A673 (cell line): ENCODE measurements around the gene MIER2. TPM values are rescaled to one million over a fixed set of nuclear protein-coding genes. Genes with fewer than 3 reads are reported as not detected.

Experiments
- BruUV-seq: library from RNA; stranded (reverse); fragments of 400-500 nt; replicated peaks from 2 replicates; lab custom pipeline; 2021; lab: Mats Ljungman, UMichigan
- CTCF ChIA-PET: fragments of 300-600 bp; sonication (Branson Sonifier 250); formaldehyde crosslinking; loops from one replicate; lab custom pipeline; 2022; ENCODE audit warnings: antibody characterized with exemption; lab: Charles Lee
- POLR2A ChIA-PET: fragments of 300-600 bp; sonication (Branson Sonifier 250); formaldehyde crosslinking; loops from one replicate; lab custom pipeline; 2022; ENCODE audit warnings: antibody characterized with exemption; ENCODE audit not compliant: low non-redundant PET; lab: Charles Lee
- DNase-seq: peaks from one replicate; pipeline ENCODE4 v3.0.0-alpha.2; 2015; ENCODE audit warnings: low spot score
- H3K27ac ChIP-seq: fragments of 200-600 bp; sonication (generic); 2 replicates; pipeline ENCODE4 v1.5.1; 2016; ENCODE audit warnings: mixed run types, low read depth, mild to moderate bottlenecking, mixed read lengths, antibody characterized with exemption, low read length; ENCODE audit not compliant: poor library complexity, severe bottlenecking
- H3K27me3 ChIP-seq: fragments of 200-600 bp; sonication (generic); replicated peaks from 2 replicates; pipeline ENCODE4 v1.6.1; 2017; ENCODE audit warnings: mixed run types, low read depth, mild to moderate bottlenecking, mixed read lengths, antibody characterized with exemption, low read length; ENCODE audit not compliant: insufficient read depth, poor library complexity
- H3K36me3 ChIP-seq: fragments of 200-600 bp; sonication (generic); 2 replicates; pipeline ENCODE4 v1.6.1; 2016; ENCODE audit warnings: mixed run types, mild to moderate bottlenecking, mixed read lengths, antibody characterized with exemption, low read length; ENCODE audit not compliant: insufficient read depth, poor library complexity, severe bottlenecking
- H3K4me1 ChIP-seq: fragments of 200-600 bp; sonication (generic); 2 replicates; pipeline ENCODE4 v1.6.1; 2017; ENCODE audit warnings: mixed run types, mild to moderate bottlenecking, mixed read lengths, antibody characterized with exemption, low read length; ENCODE audit not compliant: insufficient read depth, poor library complexity, severe bottlenecking
- H3K4me3 ChIP-seq: fragments of 200-600 bp; sonication (generic); 2 replicates; pipeline ENCODE4 v1.5.1; 2016; ENCODE audit warnings: low read depth, mixed run types, mild to moderate bottlenecking, mixed read lengths, low read length; ENCODE audit not compliant: poor library complexity, severe bottlenecking
- H3K9me3 ChIP-seq: fragments of 200-600 bp; sonication (generic); 2 replicates; pipeline ENCODE4 v1.6.1; 2016; ENCODE audit warnings: mixed run types, low read depth, mild to moderate bottlenecking, mixed read lengths, antibody characterized with exemption, low read length; ENCODE audit not compliant: poor library complexity, severe bottlenecking
- EZH2 ChIP-seq: fragments of 200-600 bp; sonication (generic); IDR thresholded peaks from 2 replicates; pipeline ENCODE4 v1.6.1; 2017; ENCODE audit warnings: borderline replicate concordance, low read depth, mild to moderate bottlenecking, mixed read lengths, antibody characterized with exemption, low read length; ENCODE audit not compliant: poor library complexity, severe bottlenecking
- intact Hi-C: fragments of 100-400 bp; cut with micrococcal nuclease; formaldehyde crosslinking; loops from one replicate; pipeline ENCODE4 v1.10.0; 2022; ENCODE audit not compliant: unreplicated experiment
- total RNA-seq: library from RNA; stranded (reverse); gene quantifications from 2 replicates; pipeline ENCODE4 v1.2.3, GENCODE V29; 2021
- TF ChIP-seq, protein P1 (sequence below): fragments of 300-800, 200-600 bp; sonication (generic); conservative IDR thresholded peaks from 2 replicates; pipeline ENCODE4 v1.5.1; 2017; ENCODE audit warnings: low read depth, mild to moderate bottlenecking, antibody characterized with exemption, low read length, moderate library complexity, mixed read lengths

MIER2 gene
- total RNA-seq, 1 experiment from 2014 or later, result 47.8 TPM

DNA sequence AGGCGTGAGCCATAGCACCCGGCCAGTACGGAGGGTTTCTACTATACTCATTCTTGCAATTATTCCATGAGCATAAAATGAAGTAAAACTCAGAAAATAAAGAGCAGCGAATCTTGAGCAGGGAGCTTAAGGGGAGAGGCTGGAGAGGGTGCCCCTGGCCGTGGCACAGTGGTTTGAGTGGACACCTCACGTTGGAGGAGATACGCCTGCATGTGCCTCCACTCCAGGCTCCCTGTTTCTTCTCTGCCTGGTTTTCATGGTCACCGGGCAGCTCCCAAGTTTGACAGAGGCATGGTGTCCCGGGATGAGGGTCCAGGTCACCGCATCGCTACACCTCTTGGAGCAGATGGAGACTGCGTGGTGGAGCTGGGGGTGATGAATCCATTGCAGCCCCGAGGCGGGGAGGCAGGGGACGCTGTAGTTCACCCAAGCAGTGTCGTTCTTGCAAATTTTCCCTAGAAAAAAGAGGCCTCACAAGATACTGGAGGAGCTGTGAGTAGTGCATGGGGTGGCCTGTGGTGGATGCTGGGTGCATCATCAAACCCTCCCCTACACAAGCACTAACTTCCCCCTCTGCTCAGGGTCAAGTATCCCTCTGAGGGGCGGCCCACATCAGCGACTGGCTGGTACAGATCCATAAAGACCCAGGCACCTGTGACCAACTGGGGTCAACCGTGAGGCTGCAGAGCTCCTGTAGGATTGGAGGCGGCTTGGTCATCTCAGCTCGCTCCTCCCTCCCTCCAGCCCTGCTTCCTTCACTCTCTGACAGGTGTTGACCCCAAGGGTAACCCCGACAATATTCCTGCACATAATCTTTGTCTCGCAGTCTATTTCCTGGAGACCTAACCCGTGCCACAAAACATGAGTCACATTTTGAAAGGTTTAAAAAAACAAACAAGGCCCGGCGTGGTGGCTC, 3.6 kb upstream of the MIER2 start:
- no TSS peak for BruUV-seq
- intact Hi-C loops, result no loop called here
- Histone ChIP-seq H3K27me3 (no peaks in the 10 kb centered on the region), H3K27ac (no peak overlapping the region), H3K36me3 (no peaks in the 10 kb centered on the region), H3K4me3 (no peak overlapping the region), H3K9me3 (peaks cover 4% of the 10 kb centered on the region), H3K4me1 (peaks cover 13% of the 10 kb centered on the region)
- peak; percentile 23 for DNase-seq
- TF ChIP-seq, protein P1, sequence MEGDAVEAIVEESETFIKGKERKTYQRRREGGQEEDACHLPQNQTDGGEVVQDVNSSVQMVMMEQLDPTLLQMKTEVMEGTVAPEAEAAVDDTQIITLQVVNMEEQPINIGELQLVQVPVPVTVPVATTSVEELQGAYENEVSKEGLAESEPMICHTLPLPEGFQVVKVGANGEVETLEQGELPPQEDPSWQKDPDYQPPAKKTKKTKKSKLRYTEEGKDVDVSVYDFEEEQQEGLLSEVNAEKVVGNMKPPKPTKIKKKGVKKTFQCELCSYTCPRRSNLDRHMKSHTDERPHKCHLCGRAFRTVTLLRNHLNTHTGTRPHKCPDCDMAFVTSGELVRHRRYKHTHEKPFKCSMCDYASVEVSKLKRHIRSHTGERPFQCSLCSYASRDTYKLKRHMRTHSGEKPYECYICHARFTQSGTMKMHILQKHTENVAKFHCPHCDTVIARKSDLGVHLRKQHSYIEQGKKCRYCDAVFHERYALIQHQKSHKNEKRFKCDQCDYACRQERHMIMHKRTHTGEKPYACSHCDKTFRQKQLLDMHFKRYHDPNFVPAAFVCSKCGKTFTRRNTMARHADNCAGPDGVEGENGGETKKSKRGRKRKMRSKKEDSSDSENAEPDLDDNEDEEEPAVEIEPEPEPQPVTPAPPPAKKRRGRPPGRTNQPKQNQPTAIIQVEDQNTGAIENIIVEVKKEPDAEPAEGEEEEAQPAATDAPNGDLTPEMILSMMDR, result peak; percentile 47
- TF ChIP-seq EZH2, result no peak
- CTCF ChIA-PET, result interaction anchor here (0.6 kb wide), 1 partner anchor 74 kb away, joined by 7 read pairs; no protein-coding TSS in a partner anchor
- POLR2A ChIA-PET, result no interaction called here

DNA sequence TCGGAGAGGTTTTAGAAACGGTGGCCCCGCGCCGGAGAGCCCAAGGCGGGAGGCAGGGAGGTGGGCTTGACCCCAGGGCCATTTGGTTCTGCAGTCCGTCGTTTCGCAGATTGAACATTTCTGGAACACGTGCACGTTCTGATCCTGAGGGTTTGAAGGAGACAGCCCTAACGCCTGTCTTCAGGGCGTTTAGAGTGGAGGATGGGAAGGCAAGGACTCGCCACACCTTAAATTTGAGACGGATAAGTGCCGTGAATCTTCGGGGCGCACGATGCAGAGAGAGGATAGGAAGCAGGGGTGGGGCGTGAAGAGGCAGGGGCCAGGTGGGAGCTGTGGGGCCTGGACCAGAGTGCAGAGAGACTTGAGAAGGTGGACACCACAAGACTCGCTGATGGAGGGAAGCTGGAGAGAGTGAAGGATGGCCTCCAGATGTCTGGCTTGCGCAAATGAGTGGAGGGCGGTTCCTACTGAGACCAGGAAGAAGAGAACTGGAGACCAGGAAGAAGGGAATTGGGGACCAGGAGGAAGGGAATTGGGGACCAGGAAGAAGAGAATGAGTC, 804 bp upstream of the MIER2 start:
- Histone ChIP-seq H3K27ac (no peak overlapping the region), H3K27me3 (no peaks in the 10 kb centered on the region), H3K36me3 (no peaks in the 10 kb centered on the region), H3K4me1 (peaks cover 26% of the 10 kb centered on the region), H3K9me3 (no peaks in the 10 kb centered on the region), H3K4me3 (peak overlapping the region; percentile 83)
- no peak for DNase-seq
- ChIA-PET CTCF (no interaction called here), POLR2A (no interaction called here)
- no TSS peak for BruUV-seq
- intact Hi-C loops, result no loop called here
- TF ChIP-seq, protein P1, result no peak
- no peak for TF ChIP-seq EZH2

DNA sequence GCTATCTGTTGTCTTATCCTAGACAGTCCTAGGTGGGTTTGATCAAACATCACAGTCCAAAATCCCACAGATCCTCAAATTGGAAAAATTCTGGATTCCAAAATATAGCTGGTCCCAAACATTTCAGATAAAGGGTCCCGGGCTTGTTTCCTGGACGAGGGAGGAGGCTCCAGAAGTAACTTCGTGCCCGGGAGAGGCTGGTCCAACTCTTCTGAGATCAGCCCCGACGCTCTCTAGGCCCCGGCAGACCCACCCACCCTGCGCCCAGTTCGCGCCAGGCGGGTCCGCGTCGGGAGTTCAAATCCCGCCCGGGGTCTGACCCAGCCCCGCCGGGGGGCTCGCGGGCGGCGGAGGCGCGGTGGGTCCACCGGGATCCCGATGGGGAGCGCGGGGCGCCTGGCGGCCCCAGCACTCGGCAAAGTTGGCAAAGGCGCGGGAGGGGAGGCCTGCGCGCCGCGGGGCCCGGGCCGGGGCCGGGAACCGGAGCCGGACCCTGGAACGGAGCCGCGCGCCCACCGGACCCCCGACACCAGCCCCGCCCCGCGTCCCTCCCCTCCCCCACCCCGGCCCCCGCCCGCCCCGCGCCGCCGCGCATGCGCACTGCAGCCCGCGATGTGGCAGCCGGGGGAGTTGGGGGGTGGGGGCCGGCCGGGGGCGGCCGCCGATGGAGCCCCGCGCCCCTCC, 513 bp downstream of the MIER2 start:
- peak overlapping the region; percentile 83 for H3K27ac ChIP-seq
- no peak for TF ChIP-seq EZH2
- intact Hi-C loops, result no loop called here
- H3K9me3 ChIP-seq, result no peaks in the 10 kb centered on the region
- peaks cover 4% of the 10 kb centered on the region for H3K36me3 ChIP-seq
- H3K4me3 ChIP-seq, result peak overlapping the region; percentile 83
- peak; percentile 39 for DNase-seq
- ChIA-PET CTCF (interaction anchor here (1.1 kb wide), 1 partner anchor 118 kb away, joined by 3 read pairs; no protein-coding TSS in a partner anchor), POLR2A (no interaction called here)
- BruUV-seq, result no TSS peak
- H3K27me3 ChIP-seq, result no peaks in the 10 kb centered on the region
- peaks cover 26% of the 10 kb centered on the region for H3K4me1 ChIP-seq
